K562 (cell line): ENCODE measurements around the gene LHFPL5. TPM values are rescaled to one million over a fixed set of nuclear protein-coding genes. Genes with fewer than 3 reads are reported as not detected.

Experiments
- ATAC-seq: fragments of 200-7000 bp; cut with Tn5 transposase; 3 replicates; pipeline ENCODE4 v1.9.1; 2020; ENCODE audit warnings: moderate library complexity
- BruUV-seq: library from RNA; stranded (reverse); fragments of 400-500 nt; replicated peaks from 2 replicates; lab custom pipeline; 2021; lab: Mats Ljungman, UMichigan
- CTCF ChIA-PET: fragments of 300-600 bp; formaldehyde crosslinking; extraction: SDS; loops from one replicate; lab custom pipeline; 2021; ENCODE audit warnings: low intra/inter-chr PET ratio; lab: Yijun Ruan, JAX
- POLR2A ChIA-PET: fragments of 300-600, 350-650 bp; sonication (Branson Sonifier 250); formaldehyde crosslinking; extraction: SDS; loops from one replicate; lab custom pipeline; 2021; ENCODE audit warnings: antibody characterized with exemption, inconsistent platforms; lab: Yijun Ruan, JAX
- DNase-seq, 4 experiments: peaks; one replicate each; pipeline versions ENCODE4 v3.0.0 to v3.0.0-alpha.2; 2011 to 2018; ENCODE audit warnings: low spot score in 3 of 4, mixed read lengths in 3 of 4; ENCODE audit errors: extremely low read depth in 1 of 4
- FAIRE-seq: peaks from 2 replicates; lab custom pipeline; 2011; peaks lifted over from hg19 to GRCh38; lab: Jason Lieb, UNC
- H2AFZ ChIP-seq: 2 replicates; pipeline ENCODE4 v1.6.0; 2011; ENCODE audit warnings: low read depth, low read length, control low read depth, inconsistent platforms
- H3K27ac ChIP-seq: fragments of 200-600 bp; 3 replicates; pipeline ENCODE4 v1.8.0; 2011; ENCODE audit warnings: low read depth, mild to moderate bottlenecking, control low read depth, inconsistent platforms, low read length, moderate library complexity, mixed read lengths; ENCODE audit errors: extremely low read depth
- H3K27me3 ChIP-seq, 2 experiments: fragments of 300-600 bp in 1 of 2; 2 replicates in 1 of 2; 3 replicates in 1 of 2; pipeline versions ENCODE4 v1.6.0 to v1.8.0; 2011; ENCODE audit warnings: inconsistent platforms in 2 of 2, low read length in 2 of 2, mild to moderate bottlenecking in 1 of 2, mixed read lengths in 1 of 2, moderate library complexity in 1 of 2; ENCODE audit not compliant: control insufficient read depth in 2 of 2, insufficient read depth in 2 of 2
- H3K36me3 ChIP-seq: fragments of 300-600 bp; 3 replicates; pipeline ENCODE4 v1.8.0; 2011; ENCODE audit warnings: mild to moderate bottlenecking, low read length, inconsistent platforms; ENCODE audit not compliant: control insufficient read depth, insufficient read depth
- H3K4me1 ChIP-seq, 2 experiments: fragments of 200-600 bp in 1 of 2; replicated peaks in 1 of 2; 2 replicates in 1 of 2; 3 replicates in 1 of 2; pipeline versions ENCODE4 v1.5.1 to v1.8.0; 2011; ENCODE audit warnings: inconsistent platforms in 2 of 2, low read length in 2 of 2, mild to moderate bottlenecking in 1 of 2, mixed read lengths in 1 of 2, moderate library complexity in 1 of 2; ENCODE audit not compliant: control insufficient read depth in 2 of 2, insufficient read depth in 2 of 2
- H3K4me2 ChIP-seq: 2 replicates; pipeline ENCODE4 v1.6.1; 2011; ENCODE audit warnings: low read length, control low read depth, inconsistent platforms, mixed read lengths; ENCODE audit not compliant: insufficient read depth
- H3K4me3 ChIP-seq: fragments of 200-600 bp; sonication (generic), shearing (Covaris generic); 2 replicates; pipeline ENCODE4 v1.5.1; 2016; ENCODE audit warnings: control low read depth, inconsistent platforms
- H3K79me2 ChIP-seq: fragments of 200-600 bp; 3 replicates; pipeline ENCODE4 v1.8.0; 2011; ENCODE audit warnings: low read length, inconsistent platforms; ENCODE audit not compliant: control insufficient read depth, insufficient read depth
- H3K9ac ChIP-seq, 2 experiments: 2 replicates each; pipeline versions ENCODE4 v1.6.0 to v1.6.1; 2011; ENCODE audit warnings: low read depth in 2 of 2, low read length in 2 of 2, control low read depth in 1 of 2, inconsistent platforms in 1 of 2, mild to moderate bottlenecking in 1 of 2, mixed read lengths in 1 of 2; ENCODE audit not compliant: insufficient read depth in 1 of 2
- H3K9me1 ChIP-seq: one replicate; pipeline ENCODE4 v1.6.0; 2011; ENCODE audit warnings: inconsistent platforms, mild to moderate bottlenecking, low read length, moderate library complexity; ENCODE audit not compliant: control insufficient read depth, insufficient read depth
- H3K9me3 ChIP-seq: replicated peaks from 2 replicates; pipeline ENCODE4 v1.5.1; 2011; ENCODE audit warnings: low read depth, low read length, inconsistent platforms; ENCODE audit not compliant: control insufficient read depth, insufficient read depth
- H4K20me1 ChIP-seq: replicated peaks from 2 replicates; pipeline ENCODE4 v1.6.1; 2011; ENCODE audit warnings: low read length, inconsistent platforms, mixed read lengths; ENCODE audit not compliant: control insufficient read depth, insufficient read depth
- CBFA2T2 ChIP-seq: fragments of 450-650 bp; conservative IDR thresholded peaks from 2 replicates; pipeline ENCODE4 v1.6.1; 2017; ENCODE audit warnings: mild to moderate bottlenecking
- CEBPG ChIP-seq, 3 experiments: fragments of 200-800 bp in 1 of 3; sonication (Bioruptor generic) in 1 of 3; sonication (generic) in 1 of 3; formaldehyde crosslinking in 1 of 3; IDR thresholded peaks in 2 of 3; conservative IDR thresholded peaks in 1 of 3; 2 replicates each; pipeline versions ENCODE4 v1.6.1 to v1.8.0; 2016 to 2022; ENCODE audit warnings: missing compliant biosample characterization in 2 of 3, missing genetic modification characterization in 2 of 3, mild to moderate bottlenecking in 1 of 3, missing genetic modification reagents in 1 of 3
- CHD1 ChIP-seq: fragments of 200-600 bp; sonication (generic); IDR thresholded peaks from one replicate; pipeline ENCODE4 v1.6.1; 2012; ENCODE audit warnings: mild to moderate bottlenecking, moderate library complexity, low read length, inconsistent platforms
- GATAD2A ChIP-seq: fragments of 450-650 bp; IDR thresholded peaks from 2 replicates; pipeline ENCODE4 v1.6.1; 2017
- KDM2B ChIP-seq: fragments of 250-450 bp; sonication (Bioruptor Pico); IDR thresholded peaks from 2 replicates; pipeline ENCODE4 v1.8.0; 2021; ENCODE audit warnings: mild to moderate bottlenecking, moderate library complexity
- PHTF2 ChIP-seq: fragments of 250-450 bp; sonication (Bioruptor Pico); IDR thresholded peaks from 2 replicates; pipeline ENCODE4 v1.5.0; 2021; ENCODE audit warnings: mild to moderate bottlenecking
- POLR2AphosphoS2 ChIP-seq: IDR thresholded peaks from 2 replicates; pipeline ENCODE4 v1.6.1; 2012; ENCODE audit warnings: low read length, improper control_type of control experiment
- RBM14 ChIP-seq: fragments of 200-400 bp; formaldehyde crosslinking; IDR thresholded peaks from 2 replicates; pipeline ENCODE4 v1.6.1; 2018; ENCODE audit warnings: low read depth, mild to moderate bottlenecking, low read length, moderate library complexity, borderline replicate concordance; ENCODE audit not compliant: insufficient read depth
- SLC30A9 ChIP-seq: fragments of 250-450 bp; sonication (Bioruptor Pico); IDR thresholded peaks from 2 replicates; pipeline ENCODE4 v1.8.0; 2022; ENCODE audit warnings: mild to moderate bottlenecking, moderate library complexity
- SMARCE1 ChIP-seq: fragments of 450-650 bp; IDR thresholded peaks from 2 replicates; pipeline ENCODE4 v1.7.1; 2016; ENCODE audit warnings: mild to moderate bottlenecking
- ZC3H4 ChIP-seq: sonication (generic); formaldehyde crosslinking; IDR thresholded peaks from 2 replicates; pipeline ENCODE4 v1.9.0; 2021; ENCODE audit warnings: missing genetic modification reagents, borderline replicate concordance
- ZKSCAN1 ChIP-seq: fragments of 150-350 bp; IDR thresholded peaks from 2 replicates; pipeline ENCODE4 v1.6.1; 2016; ENCODE audit warnings: low read depth, low read length
- ZNF184 ChIP-seq: sonication (generic); formaldehyde crosslinking; IDR thresholded peaks from 2 replicates; pipeline ENCODE4 v1.5.0; 2020; ENCODE audit warnings: missing genetic modification reagents
- ZNF224 ChIP-seq: sonication (generic); formaldehyde crosslinking; IDR thresholded peaks from 2 replicates; pipeline ENCODE4 v1.8.0; 2022; ENCODE audit warnings: mild to moderate bottlenecking, missing genetic modification reagents
- ZNF449 ChIP-seq: fragments of 250-450 bp; sonication (Bioruptor Pico); IDR thresholded peaks from 2 replicates; pipeline ENCODE4 v1.8.0; 2022; ENCODE audit warnings: moderate library complexity, mild to moderate bottlenecking, inconsistent platforms
- ZNF766 ChIP-seq: fragments of 200-800 bp; sonication (Bioruptor generic); conservative IDR thresholded peaks from 2 replicates; pipeline ENCODE4 v1.6.1; 2016; ENCODE audit warnings: missing genetic modification characterization, missing compliant biosample characterization
- WGBS: fragments of 100-300 bp; shearing (Covaris generic); methylation state at CpG from one replicate; pipeline ENCODE4 v1.1.6; 2016; ENCODE audit warnings: low coverage, mixed read lengths; ENCODE audit not compliant: insufficient coverage; ENCODE audit errors: missing lambda C conversion rate; 5-methylcytosine and 5-hydroxymethylcytosine counted together
- in situ Hi-C: fragments of 300-500 bp; cut with MboI; formaldehyde crosslinking; loops from 4 replicates; pipeline ENCODE4 v1.15.0; 2018; ENCODE audit warnings: inconsistent platforms, mixed read lengths
- intact Hi-C: fragments of 100-400 bp; cut with micrococcal nuclease; formaldehyde crosslinking; loops from 2 replicates; pipeline ENCODE4 v1.14.2; 2022
- polyA plus RNA-seq, 8 experiments: library from polyadenylated mRNA; depleted of rRNA in 4 of 8; stranded (reverse) in 5 of 8; unstranded in 3 of 8; fragments of >200 nt; fragmentation: Nextera tagmentation in 2 of 8; fragmentation: Illumina TruSeq in 1 of 8; extraction: Ambion mirVana in 2 of 8; extraction: Trizol in 1 of 8; gene quantifications; 2 replicates each; pipeline versions ENCODE4 v1.2.1 to v1.2.3, GENCODE V29; 2011 to 2014; ENCODE audit warnings: inconsistent platforms in 1 of 8, missing spikeins in 1 of 8
- total RNA-seq, 7 experiments: library from RNA; depleted of rRNA in 6 of 7; stranded (reverse); fragments of >200 nt in 6 of 7; fragmentation: Illumina TruSeq in 2 of 7; extraction: Trizol in 2 of 7; gene quantifications; 2 replicates each; pipeline versions ENCODE4 v1.2.1 to v1.2.3, GENCODE V29; 2011 to 2021; ENCODE audit warnings: low replicate concordance in 1 of 7

LHFPL5 gene
- total and polyA plus RNA-seq, 9 of the 15 experiments (the other 6 are each of a cell fraction or from before 2014, with no cell fraction given), result not detected

GRCh38 chr6:35786272-35786671 is 18.9 kb upstream of the LHFPL5 start:
- WGBS, result 0% methylated on average over 2 of the region's 2 CpGs
- in situ Hi-C loops (no loop called here), intact Hi-C loops (no loop called here)
- Histone ChIP-seq H3K4me2 (no peak overlapping the region), H3K9ac (no peak overlapping the region), H3K27me3 (peaks cover 51 to 56% of the 10 kb centered on the region in 2 experiments), H3K79me2 (no peaks in the 10 kb centered on the region), H3K4me1 (peaks cover 0 to 6% of the 10 kb centered on the region in 2 experiments; a peak in 3 of 5 replicates), H3K27ac (no peak overlapping the region), H2AFZ (no peak overlapping the region), H3K9me3 (no peaks in the 10 kb centered on the region), H3K36me3 (no peaks in the 10 kb centered on the region), H3K4me3 (no peak overlapping the region), H4K20me1 (no peaks in the 10 kb centered on the region; the same call in 1 of the 2 replicates), H3K9me1 (no peaks in the 10 kb centered on the region)
- POLR2A ChIA-PET, result interaction anchor here (0.6 to 3.6 kb wide), 2 partner anchors 11 to 52 kb away, joined by 3 to 48 read pairs; partner anchors contain the start of gene CLPS
- CTCF ChIA-PET, result no interaction called here
- no TSS peak for BruUV-seq
- peak in 1 of 4 experiments; percentile 12 for DNase-seq
- TF ChIP-seq CBFA2T2 (no peak), ZKSCAN1 (peak; percentile 76; the same call in 1 of the 2 replicates), CHD1 (no peak), PHTF2 (CRISPR knock-in tag) (no peak)
- no peak for FAIRE-seq
- no peak for ATAC-seq

- H3K79me2 ChIP-seq, result no peaks in the 10 kb centered on the region
- FAIRE-seq, result no peak
- in situ Hi-C loops (no loop called here), intact Hi-C loops (loop anchor here (1.0 kb wide), 1 partner anchor 11 kb away; no protein-coding TSS in a partner anchor)
- ChIA-PET POLR2A (interaction anchor here (0.6 to 3.6 kb wide), 5 partner anchors 11 to 62 kb away, joined by 3 to 48 read pairs (median 3); partner anchors contain the start of genes CLPS and LHFPL5), CTCF (no interaction called here)
- H3K9me1 ChIP-seq, result no peaks in the 10 kb centered on the region
- no TSS peak for BruUV-seq
- peak; percentile 60 for ATAC-seq
- WGBS, result 1% methylated on average over 25 of the region's 25 CpGs
- H3K4me3 ChIP-seq, result no peak overlapping the region
- no peaks in the 10 kb centered on the region; the same call in 1 of the 2 replicates for H4K20me1 ChIP-seq
- DNase-seq, result peak in 2 of 4 experiments; percentile 48 to 51
- no peak overlapping the region for H2AFZ ChIP-seq
- no peaks in the 10 kb centered on the region for H3K36me3 ChIP-seq
- peak overlapping the region in 1 of 2 experiments; percentile 77; a peak in 2 of 4 replicates for H3K9ac ChIP-seq
- peaks cover 0 to 6% of the 10 kb centered on the region in 2 experiments; a peak in 3 of 5 replicates for H3K4me1 ChIP-seq
- H3K4me2 ChIP-seq, result no peak overlapping the region
- peaks cover 52 to 55% of the 10 kb centered on the region in 2 experiments for H3K27me3 ChIP-seq
- no peaks in the 10 kb centered on the region for H3K9me3 ChIP-seq
- no peak overlapping the region for H3K27ac ChIP-seq
- TF ChIP-seq CEBPG (CRISPR knock-in tag; IDR thresholded peaks at IDR 0.05) (no peak), CEBPG (tag; conservative IDR thresholded peaks at IDR 0.05 in 1 of 2, IDR thresholded peaks at IDR 0.05 in 1 of 2) (no peak), ZC3H4 (0 out of 2 replicates have a peak, but pooled peaks have one; percentile 17), KDM2B (no peak), SMARCE1 (no peak), ZNF224 (no peak), ZNF184 (CRISPR knock-in tag) (0 out of 2 replicates have a peak, but pooled peaks have one; percentile 59), ZNF449 (CRISPR knock-in tag) (no peak), RBM14 (no peak), ZNF766 (no peak), SLC30A9 (CRISPR knock-in tag) (no peak), GATAD2A (no peak), POLR2AphosphoS2 (no peak)
Measured at GRCh38 chr6:35786810-35787209, 18.3 kb upstream of the LHFPL5 start.
